Type B pancreatic cell (in vitro differentiated cells): ENCODE data around the gene PDE4C. TPM values are rescaled to one million over a fixed set of nuclear protein-coding genes. Genes with fewer than 3 reads are reported as not detected.
A peak's percentile ranks its signal among the peaks of the same experiment; 100 is the strongest.

Experiments
- DNase-seq: peaks from one replicate; pipeline ENCODE4 v3.0.0; 2021; ENCODE audit warnings: mixed read lengths; ENCODE audit not compliant: unreplicated experiment; ENCODE audit errors: extremely low spot score
- H3K27ac Mint-ChIP-seq: 2 replicates; pipeline ENCODE4 v1.8.0; 2021; ENCODE audit warnings: mild to moderate bottlenecking, mixed read lengths
- H3K27me3 Mint-ChIP-seq: 2 replicates; pipeline ENCODE4 v1.8.0; 2021; ENCODE audit warnings: mixed read lengths
- H3K36me3 Mint-ChIP-seq: 2 replicates; pipeline ENCODE4 v1.8.0; 2021; ENCODE audit warnings: mixed read lengths
- H3K4me1 Mint-ChIP-seq: one replicate; pipeline ENCODE4 v1.8.0; 2021; ENCODE audit warnings: mixed read lengths; ENCODE audit not compliant: unreplicated experiment
- H3K4me3 Mint-ChIP-seq: 2 replicates; pipeline ENCODE4 v1.8.0; 2021; ENCODE audit warnings: mild to moderate bottlenecking, mixed read lengths
- H3K9me3 Mint-ChIP-seq: 2 replicates; pipeline ENCODE4 v1.8.0; 2021; ENCODE audit warnings: mixed read lengths
- total RNA-seq: library from RNA; stranded (reverse); gene quantifications from 2 replicates; pipeline ENCODE4 v1.2.1, GENCODE V29; 2021; ENCODE audit warnings: low replicate concordance
- TF ChIP-seq, protein P1 (sequence below): fragments of 200-600 bp; sonication (generic); conservative IDR thresholded peaks from 2 replicates; pipeline ENCODE4 v1.5.0; 2021; ENCODE audit warnings: antibody characterized with exemption, mild to moderate bottlenecking

The PDE4C gene
- total RNA-seq, 1 donor from 2014 or later: 0.89 TPM

DNA sequence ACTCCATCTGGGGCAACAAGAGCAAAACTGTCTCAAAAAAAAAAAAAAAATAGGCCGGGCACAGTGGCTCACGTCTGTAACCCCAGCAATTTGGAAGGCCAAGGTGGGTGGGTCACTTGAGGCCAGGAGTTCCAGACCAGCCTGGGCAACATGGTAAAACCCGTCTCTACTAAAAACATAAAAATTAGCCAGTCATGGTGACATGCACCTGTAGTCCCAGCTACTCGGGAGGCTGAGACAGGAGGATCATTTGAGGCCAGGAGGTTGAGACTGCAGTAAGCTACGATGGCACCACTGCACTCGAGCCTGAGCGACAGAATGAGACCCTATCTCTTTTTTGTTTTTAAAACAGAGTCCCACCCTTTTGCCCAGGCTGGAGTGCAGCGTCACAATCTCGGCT lies 44.1 kb upstream of the PDE4C start:
- no peaks in the 10 kb centered on the region for H3K4me1 Mint-ChIP-seq
- TF ChIP-seq, protein P1, sequence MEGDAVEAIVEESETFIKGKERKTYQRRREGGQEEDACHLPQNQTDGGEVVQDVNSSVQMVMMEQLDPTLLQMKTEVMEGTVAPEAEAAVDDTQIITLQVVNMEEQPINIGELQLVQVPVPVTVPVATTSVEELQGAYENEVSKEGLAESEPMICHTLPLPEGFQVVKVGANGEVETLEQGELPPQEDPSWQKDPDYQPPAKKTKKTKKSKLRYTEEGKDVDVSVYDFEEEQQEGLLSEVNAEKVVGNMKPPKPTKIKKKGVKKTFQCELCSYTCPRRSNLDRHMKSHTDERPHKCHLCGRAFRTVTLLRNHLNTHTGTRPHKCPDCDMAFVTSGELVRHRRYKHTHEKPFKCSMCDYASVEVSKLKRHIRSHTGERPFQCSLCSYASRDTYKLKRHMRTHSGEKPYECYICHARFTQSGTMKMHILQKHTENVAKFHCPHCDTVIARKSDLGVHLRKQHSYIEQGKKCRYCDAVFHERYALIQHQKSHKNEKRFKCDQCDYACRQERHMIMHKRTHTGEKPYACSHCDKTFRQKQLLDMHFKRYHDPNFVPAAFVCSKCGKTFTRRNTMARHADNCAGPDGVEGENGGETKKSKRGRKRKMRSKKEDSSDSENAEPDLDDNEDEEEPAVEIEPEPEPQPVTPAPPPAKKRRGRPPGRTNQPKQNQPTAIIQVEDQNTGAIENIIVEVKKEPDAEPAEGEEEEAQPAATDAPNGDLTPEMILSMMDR: no peak

DNA sequence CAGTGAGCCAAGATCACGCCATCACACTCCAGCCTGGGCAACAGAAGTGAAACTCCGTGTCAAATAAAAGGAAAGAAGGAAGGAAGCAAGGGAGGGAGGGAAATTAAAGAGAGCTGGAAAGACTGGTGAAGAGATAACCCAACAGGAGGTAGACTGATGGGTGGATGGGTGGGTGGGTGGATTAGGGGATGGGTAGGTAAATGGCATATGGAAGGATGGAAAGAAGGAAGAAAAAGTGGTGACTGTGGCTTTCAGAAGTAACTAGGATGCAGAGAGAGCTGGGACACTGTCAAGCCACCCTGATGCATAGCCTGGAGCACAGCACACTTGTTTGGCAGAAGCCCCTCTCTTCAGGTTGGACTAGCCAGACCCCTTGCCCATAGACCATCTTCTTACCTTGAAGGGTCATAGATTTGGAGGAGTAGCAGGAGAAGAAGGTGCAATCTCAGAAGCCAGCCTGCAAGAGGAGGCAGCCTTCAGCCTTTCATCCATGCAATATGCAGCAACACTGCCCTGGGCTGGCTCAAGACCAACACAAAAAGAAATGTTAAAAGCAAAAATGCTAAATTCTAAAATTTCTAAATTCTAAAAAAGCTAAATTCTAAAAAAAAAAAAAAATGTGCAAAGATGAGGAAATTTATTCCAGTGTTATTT lies 43.0 kb upstream of the PDE4C start:
- Mint-ChIP-seq H3K27me3 (no peaks in the 10 kb centered on the region), H3K27ac (no peak overlapping the region), H3K4me3 (no peak overlapping the region), H3K36me3 (peaks cover 11% of the 10 kb centered on the region), H3K9me3 (no peaks in the 10 kb centered on the region), H3K4me1 (no peaks in the 10 kb centered on the region)
- DNase-seq: no peak
- TF ChIP-seq, protein P1: no peak

More for the DNA sequence above, 44.1 kb upstream of the PDE4C start:
- no peak for DNase-seq
- Mint-ChIP-seq H3K9me3 (no peaks in the 10 kb centered on the region), H3K4me3 (no peak overlapping the region), H3K27me3 (no peaks in the 10 kb centered on the region), H3K27ac (no peak overlapping the region), H3K36me3 (peaks cover 11% of the 10 kb centered on the region)

DNA sequence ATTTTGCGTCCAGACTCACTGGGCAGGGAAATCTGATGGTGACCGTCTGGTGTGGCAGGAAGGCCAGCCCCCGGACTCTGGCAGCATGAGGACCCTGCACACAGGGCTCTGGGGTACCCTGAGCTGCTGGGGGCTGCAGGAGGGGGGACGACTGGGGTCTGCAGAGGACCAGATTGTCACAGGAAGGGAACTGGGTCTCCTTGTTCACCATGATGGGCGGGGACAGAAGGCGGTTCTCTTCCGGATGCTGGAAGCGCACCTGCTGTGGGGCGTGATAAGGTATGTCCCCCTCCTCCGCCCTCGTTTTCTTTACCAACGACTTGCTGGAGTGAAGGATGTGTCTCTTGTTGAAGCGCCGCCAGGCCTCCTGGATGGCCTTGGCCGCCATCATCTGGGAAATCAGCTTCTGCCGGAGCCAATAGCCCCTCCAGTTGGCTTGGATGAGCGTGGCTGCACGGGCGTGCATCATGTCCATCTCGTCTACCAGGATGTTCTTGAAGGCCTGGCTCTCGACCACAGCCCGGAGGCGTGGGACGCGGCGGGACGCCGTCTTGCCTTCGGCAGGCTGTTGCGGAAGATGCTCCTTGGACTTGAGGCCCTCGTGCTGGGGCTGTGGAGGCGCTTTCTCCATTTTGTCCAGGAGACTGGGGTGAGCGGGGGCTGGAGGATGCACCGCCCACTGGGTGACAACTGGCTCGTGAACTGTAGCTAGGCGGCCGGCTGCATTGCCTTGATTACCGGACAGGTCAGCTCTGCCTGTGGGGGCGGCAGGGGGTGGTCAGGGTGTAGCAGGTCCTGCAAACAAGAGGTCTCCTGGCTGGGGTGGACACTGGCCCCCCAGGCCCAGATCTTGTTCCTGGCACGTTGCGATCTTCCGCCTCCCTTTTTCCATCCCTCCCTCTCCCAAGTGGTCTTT lies 40.8 kb upstream of the PDE4C start:
- H3K27ac Mint-ChIP-seq: no peak overlapping the region

DNA sequence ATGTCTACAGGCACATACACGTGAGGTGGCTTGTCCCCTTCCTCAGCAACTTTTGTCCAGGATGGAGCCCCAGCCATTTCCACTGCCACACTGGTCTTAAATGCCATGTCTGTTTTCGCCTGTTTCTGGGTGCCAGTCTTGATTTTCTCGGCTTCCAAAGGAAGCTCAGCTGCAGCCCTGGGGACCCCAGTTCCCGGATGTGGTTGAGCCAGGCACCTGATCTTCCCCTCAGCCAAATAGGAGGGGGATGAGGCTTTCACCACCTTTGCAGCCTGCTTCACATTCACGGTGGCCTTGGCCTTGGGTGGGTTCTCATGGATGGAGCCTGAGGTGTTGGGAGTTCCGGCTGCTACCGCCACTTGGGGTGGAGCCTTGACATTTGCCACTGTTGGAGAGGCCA lies 39.3 kb upstream of the PDE4C start:
- H3K36me3 Mint-ChIP-seq: peaks cover 11% of the 10 kb centered on the region
- no peaks in the 10 kb centered on the region for H3K27me3 Mint-ChIP-seq
- peak overlapping the region; percentile 16 for H3K27ac Mint-ChIP-seq
- H3K4me1 Mint-ChIP-seq: no peaks in the 10 kb centered on the region
- no peaks in the 10 kb centered on the region for H3K9me3 Mint-ChIP-seq
- TF ChIP-seq, protein P1: no peak
- no peak overlapping the region for H3K4me3 Mint-ChIP-seq
- no peak for DNase-seq

More for the DNA sequence above, 40.8 kb upstream of the PDE4C start:
- DNase-seq: no peak
- peaks cover 11% of the 10 kb centered on the region for H3K36me3 Mint-ChIP-seq
- no peaks in the 10 kb centered on the region for H3K27me3 Mint-ChIP-seq
- H3K4me1 Mint-ChIP-seq: no peaks in the 10 kb centered on the region
- H3K9me3 Mint-ChIP-seq: no peaks in the 10 kb centered on the region
- no peak overlapping the region for H3K4me3 Mint-ChIP-seq
- TF ChIP-seq, protein P1: no peak

DNA sequence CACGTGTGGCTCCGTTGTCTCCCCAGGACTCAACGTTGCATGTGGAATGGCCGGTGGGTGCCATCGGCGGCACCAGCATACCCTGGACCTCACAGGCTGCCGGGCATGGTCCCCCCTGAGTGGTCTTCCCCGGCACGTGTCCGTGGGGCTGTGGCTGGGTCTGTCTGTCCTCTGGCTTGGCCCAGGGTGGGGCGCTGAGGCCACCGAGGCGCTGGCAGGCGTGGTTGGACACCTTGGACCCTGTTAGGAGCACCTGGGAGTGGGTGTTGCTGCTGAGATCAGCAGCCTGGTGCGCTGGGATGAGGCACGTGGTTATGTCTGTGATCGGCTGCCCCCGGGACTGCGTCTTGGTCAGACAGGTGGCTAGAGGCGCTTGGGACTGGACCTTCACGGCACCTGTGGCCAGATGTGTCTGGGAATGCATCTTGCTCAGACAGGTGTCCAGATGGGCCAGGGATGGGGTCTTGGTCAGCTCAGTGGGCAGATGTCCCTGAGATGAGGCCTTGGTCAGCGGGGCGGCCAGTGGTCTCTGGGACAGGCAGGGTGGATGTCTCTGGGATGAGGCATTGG lies 38.8 kb upstream of the PDE4C start:
- H3K4me1 Mint-ChIP-seq: no peaks in the 10 kb centered on the region
- DNase-seq: no peak
- no peak overlapping the region for H3K4me3 Mint-ChIP-seq
- H3K27ac Mint-ChIP-seq: no peak overlapping the region
- H3K27me3 Mint-ChIP-seq: no peaks in the 10 kb centered on the region
- H3K36me3 Mint-ChIP-seq: peaks cover 11% of the 10 kb centered on the region
- TF ChIP-seq, protein P1: no peak
- no peaks in the 10 kb centered on the region for H3K9me3 Mint-ChIP-seq
